GM23338 (cell line): ENCODE measurements around the gene TRIOBP.

Experiments used
- CREB1 ChIP-seq: fragments of 250-450 bp; sonication (Bioruptor Pico); IDR thresholded peaks from 2 replicates; pipeline ENCODE4 v1.5.0; 2020; ENCODE audit warnings: low read depth, mild to moderate bottlenecking, moderate library complexity
- EZH2 ChIP-seq: fragments of 200-600 bp; sonication (generic); IDR thresholded peaks from one replicate; pipeline ENCODE4 v1.8.0; 2017; ENCODE audit warnings: antibody characterized with exemption, mild to moderate bottlenecking, low read depth; ENCODE audit not compliant: unreplicated experiment
- EZH2phosphoT487 ChIP-seq: fragments of 200-600 bp; sonication (generic); IDR thresholded peaks from one replicate; pipeline ENCODE4 v1.8.1; 2018; ENCODE audit warnings: antibody characterized with exemption; ENCODE audit not compliant: unreplicated experiment
- JUNB ChIP-seq: IDR thresholded peaks from one replicate; pipeline ENCODE4 v1.6.1; 2016; ENCODE audit warnings: antibody characterized with exemption; ENCODE audit not compliant: unreplicated experiment
- POLR2AphosphoS5 ChIP-seq: IDR thresholded peaks from 2 replicates; pipeline ENCODE4 v1.6.1; 2016; ENCODE audit warnings: antibody characterized with exemption, low read depth
- ZNF331 ChIP-seq: fragments of 250-450 bp; sonication (Bioruptor Pico); IDR thresholded peaks from 2 replicates; pipeline ENCODE4 v1.5.0; 2020; ENCODE audit warnings: low read depth, mild to moderate bottlenecking, moderate library complexity
- TF ChIP-seq, protein P1 (sequence below), 2 experiments: fragments of 200-600 bp in 1 of 2; sonication (generic) in 1 of 2; conservative IDR thresholded peaks; 2 replicates each; pipeline versions ENCODE4 v1.5.1 to v1.6.1; 2016 to 2017; ENCODE audit warnings: antibody characterized with exemption in 2 of 2, low read depth in 2 of 2, mild to moderate bottlenecking in 2 of 2, moderate library complexity in 1 of 2

DNA sequence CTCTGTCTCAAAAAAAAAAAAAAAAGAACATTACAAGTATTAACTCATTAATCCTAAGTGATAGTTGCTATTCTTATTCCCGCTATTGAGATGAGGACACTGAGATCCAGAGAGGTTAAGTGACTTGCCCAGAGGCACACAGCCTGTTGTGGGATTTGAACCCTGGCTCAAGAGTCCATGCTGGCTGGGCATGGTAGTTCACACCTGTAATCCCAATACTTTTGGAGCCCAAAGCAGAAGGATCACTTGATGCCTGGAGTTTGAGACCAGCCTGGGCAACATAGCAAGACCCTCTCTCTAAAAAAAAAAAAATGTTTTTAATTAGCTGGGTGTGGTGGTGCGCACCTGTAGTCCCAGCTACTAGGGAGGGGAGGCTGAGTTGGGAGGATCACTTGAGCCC lies 115.0 kb downstream of the TRIOBP start:
- TF ChIP-seq, protein P1, sequence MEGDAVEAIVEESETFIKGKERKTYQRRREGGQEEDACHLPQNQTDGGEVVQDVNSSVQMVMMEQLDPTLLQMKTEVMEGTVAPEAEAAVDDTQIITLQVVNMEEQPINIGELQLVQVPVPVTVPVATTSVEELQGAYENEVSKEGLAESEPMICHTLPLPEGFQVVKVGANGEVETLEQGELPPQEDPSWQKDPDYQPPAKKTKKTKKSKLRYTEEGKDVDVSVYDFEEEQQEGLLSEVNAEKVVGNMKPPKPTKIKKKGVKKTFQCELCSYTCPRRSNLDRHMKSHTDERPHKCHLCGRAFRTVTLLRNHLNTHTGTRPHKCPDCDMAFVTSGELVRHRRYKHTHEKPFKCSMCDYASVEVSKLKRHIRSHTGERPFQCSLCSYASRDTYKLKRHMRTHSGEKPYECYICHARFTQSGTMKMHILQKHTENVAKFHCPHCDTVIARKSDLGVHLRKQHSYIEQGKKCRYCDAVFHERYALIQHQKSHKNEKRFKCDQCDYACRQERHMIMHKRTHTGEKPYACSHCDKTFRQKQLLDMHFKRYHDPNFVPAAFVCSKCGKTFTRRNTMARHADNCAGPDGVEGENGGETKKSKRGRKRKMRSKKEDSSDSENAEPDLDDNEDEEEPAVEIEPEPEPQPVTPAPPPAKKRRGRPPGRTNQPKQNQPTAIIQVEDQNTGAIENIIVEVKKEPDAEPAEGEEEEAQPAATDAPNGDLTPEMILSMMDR (conservative IDR thresholded peaks at IDR 0.05; ENCODE audit: low read depth in 2 of 2): no peak
- TF ChIP-seq EZH2 (no peak), ZNF331 (no peak), EZH2phosphoT487 (no peak), CREB1 (CRISPR knock-in tag) (no peak), POLR2AphosphoS5 (no peak), JUNB (no peak)
